Measurements from ENCODE around the gene LAIR1. TPM values are rescaled to one million over a fixed set of nuclear protein-coding genes. Genes with fewer than 3 reads are reported as not detected.

Gene LAIR1
- total and polyA plus RNA-seq, 4 donors = 1.2 to 16.3 (median 4.8) TPM

DNA sequence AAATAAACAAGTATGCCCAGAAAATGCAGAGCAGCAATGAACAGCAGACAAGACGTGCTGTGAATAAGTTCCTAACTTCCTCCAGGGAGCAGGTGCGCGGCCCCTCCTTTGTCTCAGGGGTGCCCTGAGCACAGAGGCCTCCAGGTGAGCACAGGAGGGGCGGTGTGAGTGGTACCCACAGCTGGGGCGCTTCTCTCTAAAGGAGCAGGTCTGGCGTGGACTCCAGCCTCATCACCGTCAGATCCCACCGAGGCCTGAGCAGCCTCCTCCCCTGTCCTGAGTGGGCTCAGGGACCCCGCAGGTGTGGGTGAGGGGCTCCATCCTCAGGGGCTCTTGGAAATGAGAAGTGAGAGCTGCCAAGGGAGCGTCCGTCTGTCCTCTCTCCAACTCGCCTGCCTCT is 54.9 kb downstream of the LAIR1 start:
- WGBS = 72% methylated on average over 12 of the region's 12 CpGs
- DNase-seq (ENCODE audit: low spot score) = no peak
- Histone ChIP-seq H3K4me3 (ENCODE audit: low read depth in 1 of 3, low read length in 3 of 3) (no peak overlapping the region), H3K27ac (ENCODE audit: low read depth in 1 of 2, low read length in 2 of 2) (no peak overlapping the region), H3K4me1 (ENCODE audit: control insufficient read depth in 4 of 4, insufficient read depth in 4 of 4, low read length in 3 of 4) (no peaks in the 10 kb centered on the region), H3K9ac (ENCODE audit: low read depth in 1 of 2, low read length in 2 of 2) (no peak overlapping the region), H3K36me3 (ENCODE audit: control insufficient read depth in 4 of 4, insufficient read depth in 3 of 4, low read depth in 1 of 4, low read length in 3 of 4) (no peaks in the 10 kb centered on the region), H3K9me3 (ENCODE audit: control insufficient read depth in 4 of 4, low read length in 3 of 4) (peaks cover 0 to 2% (median under 1%) of the 10 kb centered on the region in 4 donors), H3K27me3 (ENCODE audit: control insufficient read depth in 4 of 4, insufficient read depth in 4 of 4, low read length in 3 of 4) (peaks cover 0 to 5% (median 0%) of the 10 kb centered on the region in 4 donors)
- no peak for TF ChIP-seq RAD21 (IDR thresholded peaks at IDR 0.05)
- TF ChIP-seq HNF4A (conservative IDR thresholded peaks at IDR 0.05) = no peak
- TF ChIP-seq CTCF (IDR thresholded peaks at IDR 0.05; ENCODE audit: low read depth, low read length, missing input control) = no peak
- no peak for TF ChIP-seq RXRA (IDR thresholded peaks at IDR 0.05)
- TF ChIP-seq FOXA1 (IDR thresholded peaks at IDR 0.05) = no peak
- no peak for TF ChIP-seq JUND (IDR thresholded peaks at IDR 0.05)
- no peak for TF ChIP-seq GABPA (IDR thresholded peaks at IDR 0.05 in 1 of 2, conservative IDR thresholded peaks at IDR 0.05 in 1 of 2)
- TF ChIP-seq, protein P1, sequence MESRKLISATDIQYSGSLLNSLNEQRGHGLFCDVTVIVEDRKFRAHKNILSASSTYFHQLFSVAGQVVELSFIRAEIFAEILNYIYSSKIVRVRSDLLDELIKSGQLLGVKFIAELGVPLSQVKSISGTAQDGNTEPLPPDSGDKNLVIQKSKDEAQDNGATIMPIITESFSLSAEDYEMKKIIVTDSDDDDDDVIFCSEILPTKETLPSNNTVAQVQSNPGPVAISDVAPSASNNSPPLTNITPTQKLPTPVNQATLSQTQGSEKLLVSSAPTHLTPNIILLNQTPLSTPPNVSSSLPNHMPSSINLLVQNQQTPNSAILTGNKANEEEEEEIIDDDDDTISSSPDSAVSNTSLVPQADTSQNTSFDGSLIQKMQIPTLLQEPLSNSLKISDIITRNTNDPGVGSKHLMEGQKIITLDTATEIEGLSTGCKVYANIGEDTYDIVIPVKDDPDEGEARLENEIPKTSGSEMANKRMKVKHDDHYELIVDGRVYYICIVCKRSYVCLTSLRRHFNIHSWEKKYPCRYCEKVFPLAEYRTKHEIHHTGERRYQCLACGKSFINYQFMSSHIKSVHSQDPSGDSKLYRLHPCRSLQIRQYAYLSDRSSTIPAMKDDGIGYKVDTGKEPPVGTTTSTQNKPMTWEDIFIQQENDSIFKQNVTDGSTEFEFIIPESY (IDR thresholded peaks at IDR 0.05) = no peak
- no peak for TF ChIP-seq EGR1 (IDR thresholded peaks at IDR 0.05; ENCODE audit: low read depth in 2 of 2)

DNA sequence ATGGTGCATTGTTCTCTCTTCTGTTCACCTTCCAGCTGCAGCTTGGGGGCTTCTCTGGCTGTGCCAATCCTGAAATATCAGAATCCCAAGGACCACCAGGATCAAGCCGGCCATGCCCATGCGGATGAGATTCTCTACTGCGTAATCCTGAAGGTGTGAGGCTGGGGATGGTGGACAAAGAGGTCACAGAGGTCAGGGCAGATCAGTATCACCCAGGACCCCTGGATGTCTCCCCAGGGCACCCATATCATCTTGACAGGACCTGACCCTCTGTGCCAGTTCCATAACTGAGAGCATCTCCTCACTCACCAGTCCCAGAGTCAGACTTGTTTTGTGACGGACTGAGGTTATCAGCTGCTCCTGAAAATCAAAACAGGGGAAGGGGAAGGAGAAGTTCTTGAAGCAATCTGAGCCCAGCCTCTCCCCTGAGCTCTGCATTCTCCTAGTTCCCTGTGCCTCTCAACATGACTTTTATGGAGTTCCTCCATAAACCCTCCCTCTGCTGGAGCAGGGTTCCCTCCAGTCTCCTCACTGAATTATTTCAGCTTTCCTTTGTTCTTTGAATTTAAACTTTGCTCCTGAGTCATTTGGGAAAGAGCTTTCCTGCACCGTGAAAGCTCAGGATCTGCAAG is 57.2 kb downstream of the LAIR1 start:
- Histone ChIP-seq H3K36me3 (ENCODE audit: control insufficient read depth in 4 of 4, insufficient read depth in 3 of 4, low read depth in 1 of 4, low read length in 3 of 4) (no peaks in the 10 kb centered on the region), H3K9me3 (ENCODE audit: control insufficient read depth in 4 of 4, low read length in 3 of 4) (peaks cover 0 to 2% (median 0%) of the 10 kb centered on the region in 4 donors), H3K4me3 (ENCODE audit: low read depth in 1 of 3, low read length in 3 of 3) (no peak overlapping the region), H3K27me3 (ENCODE audit: control insufficient read depth in 4 of 4, insufficient read depth in 4 of 4, low read length in 3 of 4) (peaks cover 0 to 8% (median 0%) of the 10 kb centered on the region in 4 donors), H3K9ac (ENCODE audit: low read depth in 1 of 2, low read length in 2 of 2) (no peak overlapping the region), H3K4me1 (ENCODE audit: control insufficient read depth in 4 of 4, insufficient read depth in 4 of 4, low read length in 3 of 4) (no peaks in the 10 kb centered on the region), H3K27ac (ENCODE audit: low read depth in 1 of 2, low read length in 2 of 2) (no peak overlapping the region)
- TF ChIP-seq FOXA1 (IDR thresholded peaks at IDR 0.05) (no peak), JUND (IDR thresholded peaks at IDR 0.05) (no peak), REST (IDR thresholded peaks at IDR 0.05) (no peak), GABPA (IDR thresholded peaks at IDR 0.05 in 1 of 2, conservative IDR thresholded peaks at IDR 0.05 in 1 of 2) (no peak), FOXA2 (IDR thresholded peaks at IDR 0.05) (no peak), NR2F2 (IDR thresholded peaks at IDR 0.05) (no peak), CTCF (IDR thresholded peaks at IDR 0.05; ENCODE audit: low read depth, low read length, missing input control) (no peak), TAF1 (conservative IDR thresholded peaks at IDR 0.05) (no peak), YY1 (IDR thresholded peaks at IDR 0.05) (no peak), HNF4A (conservative IDR thresholded peaks at IDR 0.05) (no peak), MAX (IDR thresholded peaks at IDR 0.05) (no peak), EGR1 (IDR thresholded peaks at IDR 0.05; ENCODE audit: low read depth in 2 of 2) (no peak)
- TF ChIP-seq, protein P2, sequence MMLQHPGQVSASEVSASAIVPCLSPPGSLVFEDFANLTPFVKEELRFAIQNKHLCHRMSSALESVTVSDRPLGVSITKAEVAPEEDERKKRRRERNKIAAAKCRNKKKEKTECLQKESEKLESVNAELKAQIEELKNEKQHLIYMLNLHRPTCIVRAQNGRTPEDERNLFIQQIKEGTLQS (IDR thresholded peaks at IDR 0.05) = no peak
- DNase-seq (ENCODE audit: low spot score) = no peak
- 85% methylated on average over 5 of the region's 5 CpGs for WGBS

Data from liver (tissue), 9 donors.